ENCODE measurements around the gene SMIM43. TPM values are rescaled to one million over a fixed set of nuclear protein-coding genes. Genes with fewer than 3 reads are reported as not detected.

Gene SMIM43
- total and polyA plus RNA-seq, 2 donors (not counting 1 experiment from before 2014, with no cell fraction given) = not detected

DNA sequence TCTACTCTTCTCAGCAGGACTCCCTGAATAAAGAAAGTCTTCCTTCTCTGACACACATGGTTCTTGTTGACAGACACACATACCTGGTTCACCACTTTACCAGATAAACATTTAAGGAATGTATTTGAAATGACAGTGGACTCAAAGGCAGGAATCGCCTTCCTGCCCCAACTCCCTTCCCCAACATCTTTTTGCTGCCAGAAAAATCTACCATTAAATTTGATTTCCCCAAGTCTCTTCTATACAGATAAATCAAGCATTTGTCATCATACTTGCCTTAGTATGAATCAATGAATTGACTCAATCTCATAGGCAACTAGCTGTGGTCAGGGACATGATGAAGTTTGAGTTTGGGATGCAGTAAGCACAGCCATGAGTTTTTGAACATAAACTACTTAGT is 44.9 kb downstream of the SMIM43 start:
- Histone ChIP-seq H3K79me2 (ENCODE audit: control insufficient read depth, insufficient read depth, low read length) (no peaks in the 10 kb centered on the region), H4K20me1 (ENCODE audit: control insufficient read depth, insufficient read depth, low read length, poor library complexity, severe bottlenecking) (no peaks in the 10 kb centered on the region), H2AFZ (ENCODE audit: insufficient read depth, low read depth, low read length, poor library complexity, severe bottlenecking) (no peak overlapping the region), H3K27me3 (replicated peaks in 1 of 4; ENCODE audit: control extremely low read depth in 1 of 4, control insufficient read depth in 3 of 4, insufficient read depth in 4 of 4, low read length in 3 of 4) (peaks cover 0 to 7% (median under 1%) of the 10 kb centered on the region in 4 experiments), H3K27ac (ENCODE audit: low read length in 2 of 2) (no peak overlapping the region), H3K9ac (ENCODE audit: low read length) (no peak overlapping the region), H3K4me3 (ENCODE audit: control extremely low read depth in 1 of 5, extremely low read depth in 1 of 5, insufficient read depth in 1 of 5, low read depth in 2 of 5, low read length in 4 of 5) (no peak overlapping the region), H3K36me3 (replicated peaks in 1 of 2; ENCODE audit: control extremely low read depth in 1 of 2, control insufficient read depth in 1 of 2, extremely low read depth in 1 of 2, insufficient read depth in 2 of 2, low read length in 1 of 2) (no peaks in the 10 kb centered on the region), H3K4me1 (ENCODE audit: control insufficient read depth in 2 of 2, insufficient read depth in 2 of 2, low read length in 2 of 2) (no peaks in the 10 kb centered on the region), H3K4me2 (replicated peaks; ENCODE audit: low read depth, low read length, poor library complexity, severe bottlenecking) (no peak overlapping the region), H3K9me3 (ENCODE audit: control extremely low read depth in 1 of 3, control insufficient read depth in 2 of 3, insufficient read depth in 1 of 3, low read length in 2 of 3) (no peaks in the 10 kb centered on the region)
- intact Hi-C loops (cut with micrococcal nuclease) = no loop called here
- WGBS (ENCODE audit: insufficient coverage) = no CpG with 5 or more reads among the region's 1 CpG
- POLR2A ChIA-PET = no interaction called here
- Mint-ChIP-seq H3K4me1 (no peaks in the 10 kb centered on the region), H3K27me3 (peaks cover 35% of the 10 kb centered on the region), H3K9me3 (ENCODE audit: insufficient read depth) (no peaks in the 10 kb centered on the region), H3K4me3 (no peak overlapping the region), H3K27ac (no peak overlapping the region)
- CTCF ChIA-PET = no interaction called here
- DNase-seq = no peak
- no peak for TF ChIP-seq EZH2 (IDR thresholded peaks at IDR 0.05; ENCODE audit: borderline replicate concordance, insufficient read depth, low read depth, low read length, poor library complexity, severe bottlenecking)
- no peak for TF ChIP-seq CTCF (IDR thresholded peaks at IDR 0.05)
- no peak for ATAC-seq (ENCODE audit: low read depth)

DNA sequence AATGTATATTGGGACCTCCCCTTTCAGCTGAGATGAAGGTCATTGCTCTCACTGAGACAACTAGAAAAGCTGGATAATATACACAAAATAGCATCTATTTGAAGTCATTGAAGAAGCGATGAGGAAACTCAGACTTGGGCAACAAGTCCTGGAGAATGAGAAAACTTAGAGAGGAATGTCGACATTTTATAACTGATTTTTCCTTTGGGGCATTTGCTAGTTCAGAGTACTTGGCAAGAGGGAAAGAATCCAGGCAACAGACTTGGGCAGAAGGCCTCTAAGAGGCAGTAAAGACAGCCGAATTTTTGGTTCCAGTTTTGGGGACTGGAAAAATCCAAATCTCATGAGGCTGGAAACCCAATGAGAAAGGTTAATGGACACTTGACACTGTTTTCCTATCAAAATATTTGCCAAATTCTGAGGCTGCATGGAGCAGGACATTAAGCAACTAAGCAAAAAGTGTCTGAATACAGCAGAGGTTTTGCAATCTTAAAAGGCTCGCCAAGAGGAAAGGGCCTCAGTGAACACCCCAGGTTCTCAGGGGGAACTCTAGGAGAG is 47.2 kb downstream of the SMIM43 start:
- Histone ChIP-seq H3K27me3 (replicated peaks in 1 of 4; ENCODE audit: control extremely low read depth in 1 of 4, control insufficient read depth in 3 of 4, insufficient read depth in 4 of 4, low read length in 3 of 4) (peaks cover 0 to 9% (median 5%) of the 10 kb centered on the region in 4 experiments), H3K4me3 (ENCODE audit: control extremely low read depth in 1 of 5, extremely low read depth in 1 of 5, insufficient read depth in 1 of 5, low read depth in 2 of 5, low read length in 4 of 5) (no peak overlapping the region), H3K4me2 (replicated peaks; ENCODE audit: low read depth, low read length, poor library complexity, severe bottlenecking) (no peak overlapping the region), H3K4me1 (ENCODE audit: control insufficient read depth in 2 of 2, insufficient read depth in 2 of 2, low read length in 2 of 2) (no peaks in the 10 kb centered on the region), H4K20me1 (ENCODE audit: control insufficient read depth, insufficient read depth, low read length, poor library complexity, severe bottlenecking) (no peaks in the 10 kb centered on the region), H3K9me3 (ENCODE audit: control extremely low read depth in 1 of 3, control insufficient read depth in 2 of 3, insufficient read depth in 1 of 3, low read length in 2 of 3) (no peaks in the 10 kb centered on the region), H3K36me3 (replicated peaks in 1 of 2; ENCODE audit: control extremely low read depth in 1 of 2, control insufficient read depth in 1 of 2, extremely low read depth in 1 of 2, insufficient read depth in 2 of 2, low read length in 1 of 2) (no peaks in the 10 kb centered on the region), H3K79me2 (ENCODE audit: control insufficient read depth, insufficient read depth, low read length) (no peaks in the 10 kb centered on the region), H3K27ac (ENCODE audit: low read length in 2 of 2) (no peak overlapping the region), H3K9ac (ENCODE audit: low read length) (no peak overlapping the region), H2AFZ (ENCODE audit: insufficient read depth, low read depth, low read length, poor library complexity, severe bottlenecking) (no peak overlapping the region)
- ChIA-PET CTCF (no interaction called here), POLR2A (no interaction called here)
- intact Hi-C loops (cut with micrococcal nuclease) = no loop called here
- Mint-ChIP-seq H3K9me3 (ENCODE audit: insufficient read depth) (no peaks in the 10 kb centered on the region), H3K4me1 (no peaks in the 10 kb centered on the region), H3K27me3 (peaks cover 44% of the 10 kb centered on the region), H3K27ac (no peak overlapping the region), H3K4me3 (no peak overlapping the region)
- TF ChIP-seq CTCF (IDR thresholded peaks at IDR 0.05) (no peak), EZH2 (IDR thresholded peaks at IDR 0.05; ENCODE audit: borderline replicate concordance, insufficient read depth, low read depth, low read length, poor library complexity, severe bottlenecking) (no peak)
- DNase-seq (no peak), ATAC-seq (ENCODE audit: low read depth) (no peak)
- 93% methylated on average over 2 of the region's 4 CpGs for WGBS (ENCODE audit: insufficient coverage)

All from B cell (primary cell).